Transverse colon (tissue), 4 donors: Measurements from ENCODE around the gene ADGRF3. TPM values are rescaled to one million over a fixed set of nuclear protein-coding genes. Genes with fewer than 3 reads are reported as not detected.
"Not testable (repeated sequence)": the region's sequence is repeated elsewhere in the genome, so short reads cannot be mapped to it uniquely, and the experiment has no call there.

Experiments used
- DNase-seq: peaks from one replicate; pipeline ENCODE4 v3.0.0-alpha.2; 2019
- H3K27ac ChIP-seq, 4 donors: fragments of 200-600 bp; sonication (generic); 2 replicates each; pipeline ENCODE4 v1.5.1; 2016 to 2018; ENCODE audit warnings: inconsistent platforms in 4 of 4
- H3K27me3 ChIP-seq: fragments of 200-600 bp; sonication (generic); 2 replicates; pipeline ENCODE4 v1.5.1; 2017; ENCODE audit warnings: inconsistent platforms
- H3K36me3 ChIP-seq, 4 donors: fragments of 200-600 bp; sonication (generic); 2 replicates each; pipeline ENCODE4 v1.5.1; 2017 to 2019; ENCODE audit warnings: inconsistent platforms in 4 of 4
- H3K4me1 ChIP-seq, 4 donors: fragments of 200-600 bp; sonication (generic); 2 replicates each; pipeline ENCODE4 v1.5.1; 2017 to 2020; ENCODE audit warnings: inconsistent platforms in 4 of 4
- H3K4me3 ChIP-seq, 4 donors: fragments of 200-600 bp; sonication (generic); 1 replicate in 1 of 4; 2 replicates in 3 of 4; pipeline versions ENCODE4 v1.5.1 to v1.6.1; 2017 to 2019; ENCODE audit warnings: inconsistent platforms in 4 of 4
- H3K9me3 ChIP-seq, 2 donors: fragments of 200-600 bp; sonication (generic); 2 replicates each; pipeline ENCODE4 v1.5.1; 2017 to 2019; ENCODE audit warnings: inconsistent platforms in 2 of 2
- EP300 ChIP-seq: sonication (generic); formaldehyde crosslinking; IDR thresholded peaks from one replicate; pipeline ENCODE4 v1.6.1; 2017; ENCODE audit warnings: antibody characterized with exemption, low read depth
- POLR2A ChIP-seq: fragments of 450-650 bp; IDR thresholded peaks from one replicate; pipeline ENCODE4 v1.6.1; 2016; ENCODE audit warnings: antibody characterized with exemption, mild to moderate bottlenecking, moderate library complexity
- POLR2AphosphoS5 ChIP-seq, 3 donors: sonication (generic); formaldehyde crosslinking; IDR thresholded peaks; one replicate each; pipeline ENCODE4 v1.6.1; 2016; ENCODE audit warnings: antibody characterized with exemption in 3 of 3
- WGBS, 2 donors: methylation state at CpG; one replicate each; pipeline ENCODE4 v1.1.5; 2018; ENCODE audit warnings: low coverage in 1 of 2; 5-methylcytosine and 5-hydroxymethylcytosine counted together
- in situ Hi-C, 4 donors: fragments of 200-750 bp; cut with MboI; loops; one replicate each; pipeline versions ENCODE4 v1.15.0 to v1.15.1; 2017; ENCODE audit warnings: low sequenced_read_pairs in 3 of 4, low pct_ligation_motif_present in 1 of 4, low pct_unique_long_range_greater_than_20kb in 1 of 4
- intact Hi-C: fragments of 100-400 bp; cut with DNase I; formaldehyde crosslinking; loops from one replicate; pipeline ENCODE4 v1.15.1; 2023; ENCODE audit warnings: low total_unique reads
- total RNA-seq, 4 donors: library from RNA; depleted of rRNA; stranded (reverse); fragments of >200 nt; gene quantifications; one replicate each; pipeline ENCODE4 v1.1.0, GENCODE V29; 2016
- TF ChIP-seq, protein P1 (sequence below), 5 experiments: fragments of 200-600 bp in 3 of 5; fragments of 450-650 bp in 2 of 5; sonication (generic) in 3 of 5; IDR thresholded peaks; 1 replicate in 2 of 5; 2 replicates in 3 of 5; pipeline ENCODE4 v1.5.1; 2016 to 2017; ENCODE audit warnings: antibody characterized with exemption in 5 of 5, inconsistent platforms in 3 of 5, mild to moderate bottlenecking in 2 of 5, moderate library complexity in 1 of 5

The ADGRF3 gene
- total RNA-seq, 4 donors from 2014 or later = not detected

DNA sequence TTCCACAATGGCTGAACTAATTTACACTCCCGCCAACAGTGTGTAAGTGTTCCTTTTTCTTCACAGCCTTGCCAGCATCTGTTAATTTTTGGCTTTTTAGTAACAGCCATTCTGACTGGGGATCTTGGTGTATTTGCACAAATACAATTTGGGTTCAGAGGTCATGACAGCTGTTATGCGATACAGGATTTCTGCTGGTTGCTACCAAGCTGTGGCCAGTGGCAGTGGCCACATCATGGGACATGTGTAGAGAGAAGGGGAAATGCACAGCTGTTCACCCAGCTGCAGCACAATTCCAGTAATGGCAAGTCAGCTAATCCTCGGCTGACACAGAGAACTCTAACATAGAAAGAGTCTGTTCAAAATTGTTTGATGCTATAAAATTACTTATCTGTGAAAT lies 21.7 kb downstream of the ADGRF3 start:
- no peaks in the 10 kb centered on the region for H3K36me3 ChIP-seq
- no peaks in the 10 kb centered on the region for H3K9me3 ChIP-seq
- 43 to 75% methylated on average over 2 to 3 of the region's 3 CpGs for WGBS, 2 donors
- TF ChIP-seq, protein P1, sequence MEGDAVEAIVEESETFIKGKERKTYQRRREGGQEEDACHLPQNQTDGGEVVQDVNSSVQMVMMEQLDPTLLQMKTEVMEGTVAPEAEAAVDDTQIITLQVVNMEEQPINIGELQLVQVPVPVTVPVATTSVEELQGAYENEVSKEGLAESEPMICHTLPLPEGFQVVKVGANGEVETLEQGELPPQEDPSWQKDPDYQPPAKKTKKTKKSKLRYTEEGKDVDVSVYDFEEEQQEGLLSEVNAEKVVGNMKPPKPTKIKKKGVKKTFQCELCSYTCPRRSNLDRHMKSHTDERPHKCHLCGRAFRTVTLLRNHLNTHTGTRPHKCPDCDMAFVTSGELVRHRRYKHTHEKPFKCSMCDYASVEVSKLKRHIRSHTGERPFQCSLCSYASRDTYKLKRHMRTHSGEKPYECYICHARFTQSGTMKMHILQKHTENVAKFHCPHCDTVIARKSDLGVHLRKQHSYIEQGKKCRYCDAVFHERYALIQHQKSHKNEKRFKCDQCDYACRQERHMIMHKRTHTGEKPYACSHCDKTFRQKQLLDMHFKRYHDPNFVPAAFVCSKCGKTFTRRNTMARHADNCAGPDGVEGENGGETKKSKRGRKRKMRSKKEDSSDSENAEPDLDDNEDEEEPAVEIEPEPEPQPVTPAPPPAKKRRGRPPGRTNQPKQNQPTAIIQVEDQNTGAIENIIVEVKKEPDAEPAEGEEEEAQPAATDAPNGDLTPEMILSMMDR (IDR thresholded peaks at IDR 0.05) = no peak
- TF ChIP-seq POLR2A = no peak
- TF ChIP-seq POLR2AphosphoS5 (IDR thresholded peaks at IDR 0.05) = no peak
- no peak for TF ChIP-seq EP300
- in situ Hi-C loops (loop anchor here in 3 of 4 donors (25.0 kb wide), 2 partner anchors 88 to 363 kb away; partner anchors contain the start of genes HADHA (in 1 of the 3) and HADHB (in 1 of the 3)), intact Hi-C loops (no loop called here)
- no peak overlapping the region for H3K4me3 ChIP-seq
- H3K27me3 ChIP-seq = no peaks in the 10 kb centered on the region
- DNase-seq = no peak
- peaks cover 0 to 4% (median under 1%) of the 10 kb centered on the region in 4 donors for H3K4me1 ChIP-seq
- H3K27ac ChIP-seq = no peak overlapping the region

DNA sequence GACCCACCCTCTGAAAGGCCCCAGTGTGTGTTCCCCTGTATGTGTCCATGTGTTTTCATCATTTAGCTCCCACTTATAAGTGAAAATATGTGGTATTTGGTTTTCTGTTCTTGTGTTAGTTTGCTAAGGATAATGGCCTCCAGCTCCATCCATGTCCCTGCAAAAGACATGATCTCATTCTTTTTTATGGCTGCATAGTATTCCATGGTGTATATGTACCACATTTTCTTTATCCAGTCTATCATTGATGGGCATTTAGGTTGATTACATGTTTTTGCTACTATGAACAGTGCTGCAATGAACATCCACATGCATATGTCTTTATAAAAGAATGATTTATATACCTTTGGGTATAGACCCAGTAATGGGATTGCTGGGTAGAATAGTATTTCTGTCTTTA lies 22.1 kb downstream of the ADGRF3 start:
- DNase-seq, H3K27ac ChIP-seq, H3K4me3 ChIP-seq, H3K9me3 ChIP-seq, H3K4me1 ChIP-seq, H3K27me3 ChIP-seq, intact Hi-C loops, H3K36me3 ChIP-seq: not testable (repeated sequence)
- in situ Hi-C loops = loop anchor here in 1 of 4 donors (25.0 kb wide), 1 partner anchor 362 kb away; no protein-coding TSS in a partner anchor

DNA sequence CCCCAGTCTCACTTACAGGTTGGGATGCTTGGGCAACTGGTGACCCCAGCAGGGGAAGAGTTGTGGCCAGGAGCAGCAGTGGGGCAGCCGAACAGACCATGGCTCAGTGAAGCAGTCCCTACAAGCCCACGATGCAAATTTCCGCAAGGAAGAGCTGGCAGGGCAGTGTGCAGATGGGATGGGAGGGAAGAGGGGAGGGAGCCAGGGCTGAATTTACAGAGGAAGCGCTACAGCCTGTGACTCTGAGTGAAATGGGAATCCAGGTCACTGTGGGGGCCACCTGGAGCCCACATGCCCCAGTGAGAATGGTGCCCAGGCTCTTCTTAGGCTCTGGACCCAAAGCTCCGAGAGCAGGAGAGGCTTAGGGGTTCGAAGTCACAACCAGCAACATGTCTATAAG lies 27.6 kb downstream of the ADGRF3 start:
- DNase-seq = no peak
- no peaks in the 10 kb centered on the region for H3K27me3 ChIP-seq
- H3K9me3 ChIP-seq = no peaks in the 10 kb centered on the region
- TF ChIP-seq POLR2A (no peak), POLR2AphosphoS5 (IDR thresholded peaks at IDR 0.05) (no peak), EP300 (no peak)
- TF ChIP-seq, protein P1 (IDR thresholded peaks at IDR 0.05) = no peak
- intact Hi-C loops (no loop called here), in situ Hi-C loops (loop anchor here in 1 of 4 donors (25.0 kb wide), 1 partner anchor 357 kb away; no protein-coding TSS in a partner anchor)
- H3K4me1 ChIP-seq = no peaks in the 10 kb centered on the region
- H3K27ac ChIP-seq = no peak overlapping the region
- 60 to 72% methylated on average over 1 to 6 of the region's 6 CpGs for WGBS, 2 donors
- no peak overlapping the region for H3K4me3 ChIP-seq
- no peaks in the 10 kb centered on the region for H3K36me3 ChIP-seq

DNA sequence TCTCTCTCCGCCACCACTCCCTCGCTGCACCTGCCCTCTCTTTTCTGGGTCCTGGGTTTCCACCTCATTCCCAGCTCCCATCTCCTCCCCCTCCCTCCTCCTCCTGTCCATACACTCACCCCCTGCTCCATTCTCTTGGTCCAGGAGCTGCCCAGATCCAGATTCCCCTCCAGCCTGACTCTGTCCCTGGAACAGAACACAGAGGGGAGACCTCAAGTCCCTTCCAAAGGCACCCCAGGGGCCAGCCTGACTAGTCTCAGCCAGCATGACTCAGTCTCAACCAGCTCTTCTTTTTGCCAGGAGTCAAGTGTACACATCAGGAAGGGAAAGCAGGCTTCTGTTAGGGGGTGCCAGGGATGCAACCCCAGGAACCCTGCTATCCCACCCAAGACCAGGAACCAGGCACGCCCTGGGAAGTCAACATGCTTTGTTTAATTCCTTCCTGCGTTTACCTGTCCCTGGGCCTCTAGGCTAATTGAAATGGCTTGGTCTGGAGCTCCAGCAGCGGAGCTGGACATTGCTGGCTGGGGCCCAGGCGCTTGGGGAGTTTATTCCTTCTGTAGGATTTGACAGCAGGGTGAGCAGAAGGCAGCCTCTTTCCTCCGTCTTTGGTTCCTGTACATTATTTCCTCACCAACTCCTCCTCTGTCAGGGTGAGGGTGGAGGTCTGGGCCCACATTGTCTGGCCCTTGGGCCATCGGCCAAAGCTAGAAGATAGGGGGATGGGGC lies 29.0 kb downstream of the ADGRF3 start:
- intact Hi-C loops (no loop called here), in situ Hi-C loops (loop anchor here in 1 of 4 donors (25.0 kb wide), 1 partner anchor 355 kb away; no protein-coding TSS in a partner anchor)
- no peak overlapping the region for H3K4me3 ChIP-seq
- no peak for TF ChIP-seq POLR2A
- no peak for TF ChIP-seq POLR2AphosphoS5 (IDR thresholded peaks at IDR 0.05)
- TF ChIP-seq, protein P1 (IDR thresholded peaks at IDR 0.05) = no peak
- no peak for TF ChIP-seq EP300
- no peaks in the 10 kb centered on the region for H3K36me3 ChIP-seq
- no peaks in the 10 kb centered on the region for H3K9me3 ChIP-seq
- no peaks in the 10 kb centered on the region for H3K4me1 ChIP-seq
- H3K27me3 ChIP-seq = no peaks in the 10 kb centered on the region
- whole genome bisulfite sequencing, 2 donors = 83 to 100% methylated on average over 2 to 8 of the region's 8 CpGs
- DNase-seq = no peak
- no peak overlapping the region for H3K27ac ChIP-seq
